ENCODE measurements around the gene SYCE3.
A peak's percentile ranks its signal among the peaks of the same experiment; 100 is the strongest.

SYCE3 gene

GRCh38 chr22:50603511-50604255, 41.0 kb upstream of the SYCE3 start:
- TF ChIP-seq CTCF (IDR thresholded peaks at IDR 0.05) (no peak), ZFX (IDR thresholded peaks at IDR 0.05; ENCODE audit: borderline replicate concordance) (no peak)

GRCh38 chr22:50602338-50602700, 39.6 kb upstream of the SYCE3 start:
- peak overlapping the region; percentile 89 for H3K27ac ChIP-seq
- no peak for TF ChIP-seq CTCF (IDR thresholded peaks at IDR 0.05)
- TF ChIP-seq ZFX (IDR thresholded peaks at IDR 0.05; ENCODE audit: borderline replicate concordance): no peak

More at GRCh38 chr22:50603511-50604255, 41.0 kb upstream of the SYCE3 start:
- no peak overlapping the region for H3K27ac ChIP-seq

- H3K27ac ChIP-seq: peak overlapping the region; percentile 89
- TF ChIP-seq CTCF (IDR thresholded peaks at IDR 0.05): no peak
- TF ChIP-seq ZFX (IDR thresholded peaks at IDR 0.05; ENCODE audit: borderline replicate concordance): no peak
Observed at GRCh38 chr22:50601669-50602337, 39.1 kb upstream of the SYCE3 start.

- TF ChIP-seq CTCF (IDR thresholded peaks at IDR 0.05): no peak
- no peak for TF ChIP-seq ZFX (IDR thresholded peaks at IDR 0.05; ENCODE audit: borderline replicate concordance)
Observed at GRCh38 chr22:50600967-50601668, 38.4 kb upstream of the SYCE3 start.

GRCh38 chr22:50600538-50600937, 37.8 kb upstream of the SYCE3 start, which contains the start of gene MAPK8IP2:
MAPK8IP2 (plus strand) TSS chr22:50600793; CDS start chr22:50600819, 26 bp downstream.
- H3K27ac ChIP-seq: peak within 1 kb of the TSS; percentile 89
- TF ChIP-seq ZFX (IDR thresholded peaks at IDR 0.05; ENCODE audit: borderline replicate concordance) (no peak), CTCF (IDR thresholded peaks at IDR 0.05) (no peak)

More at GRCh38 chr22:50600967-50601668, 38.4 kb upstream of the SYCE3 start:
- peak overlapping the region; percentile 89 for H3K27ac ChIP-seq

- TF ChIP-seq ZFX (IDR thresholded peaks at IDR 0.05; ENCODE audit: borderline replicate concordance): no peak
- no peak for TF ChIP-seq CTCF (IDR thresholded peaks at IDR 0.05)
- H3K27ac ChIP-seq: peak overlapping the region; percentile 89
Observed at GRCh38 chr22:50599816-50600455, 37.2 kb upstream of the SYCE3 start.
